Inferior parietal cortex (tissue), 1 donor: ENCODE measurements around the gene OR4X1.
"Not testable (repeated sequence)": the region's sequence is repeated elsewhere in the genome, so short reads cannot be mapped to it uniquely, and the experiment has no call there.

Source experiments
- DNase-seq: peaks from one replicate; pipeline ENCODE4 v3.0.0-alpha.2; 2016; ENCODE audit errors: extremely low spot score

The OR4X1 gene, protein sequence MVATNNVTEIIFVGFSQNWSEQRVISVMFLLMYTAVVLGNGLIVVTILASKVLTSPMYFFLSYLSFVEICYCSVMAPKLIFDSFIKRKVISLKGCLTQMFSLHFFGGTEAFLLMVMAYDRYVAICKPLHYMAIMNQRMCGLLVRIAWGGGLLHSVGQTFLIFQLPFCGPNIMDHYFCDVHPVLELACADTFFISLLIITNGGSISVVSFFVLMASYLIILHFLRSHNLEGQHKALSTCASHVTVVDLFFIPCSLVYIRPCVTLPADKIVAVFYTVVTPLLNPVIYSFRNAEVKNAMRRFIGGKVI

DNA sequence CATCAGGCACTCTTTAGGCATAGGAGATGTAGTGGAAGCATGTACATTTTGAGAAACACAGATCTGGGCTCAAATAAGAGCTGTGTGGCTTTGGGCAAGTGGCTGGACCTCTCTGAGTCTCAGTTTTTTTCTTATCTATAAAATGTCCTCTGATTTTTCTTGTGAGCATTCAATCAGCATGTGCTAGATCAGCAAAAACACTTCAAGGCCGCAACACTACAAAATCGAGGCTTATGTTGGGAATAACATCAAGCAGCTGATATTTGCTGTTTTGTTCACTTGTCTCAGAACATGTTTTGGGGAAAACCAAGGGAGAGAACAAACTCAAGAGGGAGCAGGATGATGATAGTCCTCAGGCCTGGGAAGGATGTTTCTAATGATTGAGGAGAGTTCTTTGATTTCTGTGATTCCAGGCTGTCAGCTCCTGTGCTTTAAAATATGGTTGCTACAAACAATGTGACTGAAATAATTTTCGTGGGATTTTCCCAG, at the start of gene OR4X1:
OR4X1 (plus strand) TSS at position 439 of the 489 bp plus-strand sequence; CDS start at position 439, 0 bp downstream.
- DNase-seq = no peak

DNA sequence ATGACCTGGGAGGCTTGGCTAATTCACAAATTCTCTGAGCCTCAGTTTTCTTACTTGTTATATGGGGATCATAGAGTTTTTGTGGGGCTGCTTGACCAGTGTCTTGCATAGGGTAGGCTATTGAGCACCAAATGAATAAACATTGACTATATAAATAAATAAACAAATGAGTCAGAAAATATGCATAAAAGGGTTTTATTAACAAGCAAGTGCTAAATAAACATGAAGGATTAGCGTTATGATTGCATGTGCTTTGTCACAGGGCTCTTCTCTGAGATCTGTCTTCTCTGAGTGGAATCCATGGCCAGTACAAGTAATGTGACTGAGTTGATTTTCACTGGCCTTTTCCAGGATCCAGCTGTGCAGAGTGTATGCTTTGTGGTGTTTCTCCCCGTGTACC, 47.2 kb upstream of the OR4X1 start, which contains the start of gene OR4B1:
OR4B1 (plus strand) TSS at position 301 of the 400 bp plus-strand sequence; CDS start at position 301, 0 bp downstream.
- no peak for DNase-seq

DNA sequence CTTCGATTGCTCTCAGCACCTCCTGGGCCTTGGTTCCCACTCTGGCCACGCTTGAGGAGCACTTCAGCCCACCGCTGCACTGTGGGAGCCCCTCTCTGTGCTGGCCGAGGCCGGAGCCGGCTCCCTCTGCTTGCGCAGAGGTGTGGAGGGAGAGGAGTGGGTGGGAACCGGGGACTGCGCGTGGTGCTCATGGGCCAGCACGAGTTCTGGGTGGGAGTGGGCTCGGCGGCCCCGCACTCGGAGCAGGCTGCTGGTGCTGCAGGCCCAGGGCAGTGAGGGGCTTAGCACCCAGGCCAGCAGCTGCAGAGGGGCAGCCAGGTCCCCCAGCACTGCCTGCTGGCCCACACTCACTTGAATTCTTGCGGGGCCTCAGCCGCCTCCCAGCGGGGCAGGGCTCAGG, 34.9 kb upstream of the OR4X1 start:
- DNase-seq = no peak

DNA sequence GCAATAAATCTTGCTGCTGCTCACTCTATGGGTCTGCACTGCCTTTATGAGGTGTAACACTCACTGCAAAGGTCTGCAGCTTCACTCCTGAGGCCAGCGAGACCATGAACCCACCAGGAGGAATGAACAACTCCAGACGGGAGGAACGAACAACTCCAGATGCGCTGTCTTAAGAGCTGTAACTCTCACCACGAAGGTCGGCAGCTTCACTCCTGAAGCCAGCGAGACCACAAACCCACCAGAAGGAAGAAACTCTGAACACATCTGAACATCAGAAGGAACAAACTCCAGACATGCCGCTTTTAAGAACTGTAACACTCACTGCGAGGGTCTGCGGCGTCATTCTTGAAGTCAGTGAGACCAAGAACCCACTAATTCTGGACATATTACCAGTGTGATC, 33.6 kb upstream of the OR4X1 start:
- DNase-seq = not testable (repeated sequence)

DNA sequence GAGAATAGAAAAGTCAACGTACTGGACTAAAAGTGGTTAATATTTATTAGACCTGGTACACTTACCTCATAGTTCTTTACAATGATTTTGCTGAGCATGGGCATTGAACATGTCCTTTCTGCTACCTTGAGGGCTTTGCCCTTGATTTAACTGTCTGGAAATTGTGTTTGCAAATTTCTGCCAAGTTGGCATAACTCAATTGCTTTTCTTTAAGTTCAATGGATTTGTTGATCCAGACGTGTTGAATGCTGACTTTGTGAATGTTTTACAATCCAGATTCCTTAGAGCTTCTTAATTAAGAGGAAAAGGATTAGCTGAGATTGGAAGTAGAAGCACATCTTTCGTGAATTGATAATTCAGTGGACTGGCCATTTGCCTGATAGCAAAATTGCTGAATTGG, 25.9 kb upstream of the OR4X1 start:
- no peak for DNase-seq

DNA sequence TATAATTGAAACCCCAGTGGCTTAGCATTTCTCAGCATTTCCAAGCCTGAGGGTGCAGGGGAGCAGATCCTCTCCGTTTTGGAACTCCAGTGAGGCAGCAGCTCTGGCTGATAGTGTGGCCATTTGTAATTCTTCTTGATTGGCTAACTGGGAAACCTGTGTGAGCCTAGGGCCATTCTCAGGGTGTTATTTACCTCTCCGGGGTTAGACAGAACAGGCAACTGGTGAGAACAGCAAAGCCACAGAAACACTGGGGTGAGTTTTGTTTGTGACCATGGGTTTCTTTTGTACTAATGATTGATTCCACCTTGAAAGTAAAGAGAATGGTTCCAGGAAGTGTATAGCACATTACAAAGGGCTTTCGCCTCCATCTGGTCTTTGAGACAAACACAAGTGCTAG, 21.2 kb upstream of the OR4X1 start:
- no peak for DNase-seq

DNA sequence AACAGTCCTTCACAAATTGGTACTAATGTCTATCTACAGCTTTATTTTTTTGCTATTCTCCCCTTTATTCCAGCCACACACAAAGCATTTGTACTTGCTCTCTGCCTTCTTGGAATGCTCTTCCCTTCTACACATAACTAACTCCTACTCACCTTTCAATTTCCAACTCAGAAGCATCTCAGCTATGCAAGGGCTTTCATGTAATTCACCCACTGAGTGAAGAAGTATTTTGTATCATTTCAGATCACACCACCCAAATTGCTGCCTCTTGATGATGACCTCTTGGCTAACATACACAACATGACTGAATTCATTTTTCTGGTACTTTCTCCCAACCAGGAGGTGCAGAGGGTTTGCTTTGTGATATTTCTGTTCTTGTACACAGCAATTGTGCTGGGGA, 18.9 kb upstream of the OR4X1 start, which contains the start of gene OR4X2:
OR4X2 (plus strand) TSS at position 301 of the 400 bp plus-strand sequence; CDS start at position 301, 0 bp downstream.
- no peak for DNase-seq

DNA sequence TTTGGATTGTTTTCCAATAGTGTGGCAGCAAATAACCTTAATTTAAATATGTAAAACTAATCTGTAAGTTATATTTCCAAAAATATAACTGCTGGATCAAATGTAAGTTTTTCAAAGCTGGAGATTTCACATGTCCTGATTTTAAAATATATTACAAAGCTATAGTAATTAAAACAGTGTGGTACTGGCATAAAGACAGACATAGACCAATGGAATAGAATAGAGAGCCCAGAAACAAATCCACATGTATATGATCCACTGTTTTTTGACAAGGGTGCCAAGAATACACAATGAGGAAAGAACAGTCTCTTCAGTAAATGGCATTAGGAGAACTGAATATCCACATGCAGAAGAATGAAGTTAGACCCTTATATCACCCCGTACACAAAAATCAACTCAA, 14.8 kb upstream of the OR4X1 start:
- DNase-seq = no peak

DNA sequence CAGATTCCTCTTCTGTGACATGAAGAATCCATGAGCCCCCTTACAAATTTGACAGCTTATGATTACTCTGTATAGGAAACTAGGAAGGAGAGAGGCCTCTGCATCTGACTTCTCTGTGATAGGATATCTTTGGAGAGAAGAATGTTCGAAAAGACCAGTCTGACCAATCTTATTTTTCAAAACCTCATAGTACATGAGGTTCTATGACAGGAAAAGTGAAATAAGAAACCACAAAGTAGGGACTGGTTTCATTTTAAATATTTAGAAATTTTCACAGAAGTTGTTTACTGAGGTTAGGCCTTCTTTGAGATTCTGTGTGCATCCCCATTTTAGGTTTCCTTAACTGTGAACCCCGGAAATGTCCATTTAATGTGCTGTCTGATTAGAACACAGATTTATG, 2.1 kb upstream of the OR4X1 start:
- DNase-seq = no peak

DNA sequence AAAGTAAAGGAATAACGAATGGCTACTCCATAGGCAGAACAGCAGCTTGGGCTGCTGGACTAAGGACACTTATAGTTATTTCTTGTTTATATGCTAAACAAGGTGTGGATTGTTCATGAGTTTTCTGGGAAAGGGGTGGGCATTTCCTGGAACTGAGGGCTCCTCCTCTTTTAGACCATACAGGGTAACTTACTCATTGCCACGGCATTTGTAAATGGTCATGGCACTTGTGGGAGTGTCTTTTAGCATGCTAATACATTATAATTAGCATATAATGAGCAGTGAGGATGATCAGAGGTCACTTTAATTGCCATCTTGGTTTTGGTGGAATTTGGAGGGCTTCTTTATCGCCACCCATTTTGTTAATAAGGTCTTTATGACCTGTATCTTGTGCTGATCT, 7.0 kb downstream of the OR4X1 start:
- no peak for DNase-seq

DNA sequence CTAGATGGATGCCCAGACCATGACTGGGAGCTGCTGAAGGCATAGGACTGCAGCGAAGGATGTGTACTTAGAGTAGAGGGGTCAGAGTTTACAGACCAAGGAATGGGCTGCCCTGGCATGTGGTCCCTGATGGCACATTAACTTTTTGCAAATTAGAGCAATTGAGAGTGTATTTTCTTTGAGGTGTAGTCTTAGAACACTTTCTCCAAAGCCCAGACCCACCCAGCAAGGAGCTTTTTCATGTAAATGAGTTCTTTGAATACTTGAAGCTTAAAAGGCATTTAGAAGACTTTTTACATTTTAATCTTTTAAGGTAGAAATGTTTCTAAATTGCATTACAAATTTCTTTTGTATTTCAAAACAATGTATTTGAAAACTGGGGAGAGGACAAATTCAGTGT, 8.9 kb downstream of the OR4X1 start:
- no peak for DNase-seq

DNA sequence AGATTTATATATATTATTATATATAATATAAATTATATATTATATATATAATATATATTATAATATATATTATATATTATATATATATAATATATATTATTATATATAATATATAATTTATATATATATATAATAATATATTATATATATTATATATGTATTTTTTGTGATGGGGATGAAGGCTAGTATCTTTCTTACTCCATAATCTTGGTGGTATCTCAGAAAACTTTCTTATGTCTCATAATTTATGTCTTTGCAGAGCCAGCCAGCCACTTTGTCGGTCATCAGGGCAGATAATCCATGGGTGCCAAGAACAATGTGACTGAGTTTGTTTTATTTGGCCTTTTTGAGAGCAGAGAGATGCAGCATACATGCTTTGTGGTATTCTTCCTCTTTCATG, 42.3 kb downstream of the OR4X1 start, which contains the start of gene OR4S1:
OR4S1 (plus strand) TSS at position 301 of the 400 bp plus-strand sequence; CDS start at position 301, 0 bp downstream.
- DNase-seq = no peak

DNA sequence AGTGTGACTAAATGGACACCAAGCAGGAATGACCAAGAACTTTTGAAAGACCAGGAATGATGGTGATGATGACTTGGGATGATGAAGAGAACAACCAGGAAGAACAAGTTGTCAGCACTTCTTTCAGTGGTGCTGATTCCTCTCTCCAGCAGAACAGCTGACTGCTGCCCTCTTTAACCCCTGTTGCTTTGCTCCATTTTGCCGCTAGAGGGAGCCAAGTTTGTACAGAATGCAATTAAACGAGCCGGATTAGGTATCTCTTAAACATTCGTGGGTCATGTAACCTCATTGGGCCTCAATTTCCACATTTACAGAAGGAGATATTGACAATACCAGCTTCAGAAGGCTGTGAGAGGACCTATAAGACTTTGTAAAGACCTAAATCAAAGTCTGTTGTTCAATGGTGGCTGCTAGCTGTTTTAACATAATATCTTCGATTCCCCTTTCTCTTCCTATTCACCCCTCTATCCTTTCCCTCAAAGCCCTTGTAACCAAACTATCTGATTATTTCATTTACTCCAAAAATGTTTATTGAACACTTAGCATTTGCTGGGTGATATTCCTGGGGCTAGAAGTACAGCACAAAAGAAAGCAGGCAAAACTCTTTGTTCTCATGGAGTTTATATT, 44.2 kb downstream of the OR4X1 start:
- peak; percentile 83 for DNase-seq

DNA sequence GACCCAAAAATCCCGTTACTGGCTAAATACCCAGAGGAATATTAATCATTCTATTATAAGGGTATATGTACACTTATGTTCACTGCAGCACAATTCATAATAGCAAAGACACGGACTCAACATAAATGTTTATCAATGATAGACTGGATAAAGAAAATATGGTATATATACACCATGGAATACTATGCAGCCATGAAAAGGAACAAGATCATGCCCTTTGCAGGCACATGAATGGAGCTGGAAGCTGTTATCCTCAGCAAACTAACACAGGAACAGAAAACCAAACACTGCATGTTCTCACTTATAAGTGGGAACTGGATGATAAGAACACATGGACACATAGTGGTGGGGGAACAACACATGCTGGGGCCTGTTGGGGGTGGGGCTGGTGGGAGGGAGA, 49.9 kb downstream of the OR4X1 start:
- DNase-seq = not testable (repeated sequence)
